Trophoblast cell (in vitro differentiated cells and primary cell): Measurements from ENCODE around the gene RIN2.
A peak's percentile ranks its signal among the peaks of the same experiment; 100 is the strongest.

Experiments used
- DNase-seq, 2 donors: peaks; one replicate each; pipeline ENCODE4 v3.0.0-alpha.2; 2016
- H2AFZ ChIP-seq: 2 replicates; pipeline ENCODE4 v1.6.1; 2013; ENCODE audit warnings: low read length, moderate library complexity, mild to moderate bottlenecking; ENCODE audit not compliant: insufficient read depth, poor library complexity
- H2AK5ac ChIP-seq: 2 replicates; pipeline ENCODE4 v1.6.1; 2013; ENCODE audit warnings: mild to moderate bottlenecking, low read length
- H2BK120ac ChIP-seq: 2 replicates; pipeline ENCODE4 v1.6.1; 2013; ENCODE audit warnings: low read length, mild to moderate bottlenecking, moderate library complexity; ENCODE audit not compliant: insufficient read depth, poor library complexity
- H2BK12ac ChIP-seq: 2 replicates; pipeline ENCODE4 v1.6.1; 2013; ENCODE audit warnings: mild to moderate bottlenecking, low read length, moderate library complexity
- H2BK5ac ChIP-seq: 2 replicates; pipeline ENCODE4 v1.6.1; 2013; ENCODE audit warnings: low read length, low read depth, moderate library complexity, mild to moderate bottlenecking; ENCODE audit not compliant: poor library complexity
- H3K14ac ChIP-seq: 2 replicates; pipeline ENCODE4 v1.6.1; 2013; ENCODE audit warnings: mild to moderate bottlenecking, low read length
- H3K18ac ChIP-seq: 2 replicates; pipeline ENCODE4 v1.6.1; 2013; ENCODE audit warnings: mild to moderate bottlenecking, low read length
- H3K23ac ChIP-seq: 2 replicates; pipeline ENCODE4 v1.6.1; 2013; ENCODE audit warnings: low read length
- H3K27ac ChIP-seq: 2 replicates; pipeline ENCODE4 v1.5.1; 2013; ENCODE audit warnings: low read depth, mild to moderate bottlenecking, inconsistent platforms, low read length, moderate library complexity
- H3K27me3 ChIP-seq: 2 replicates; pipeline ENCODE4 v1.6.1; 2013; ENCODE audit warnings: inconsistent platforms, mild to moderate bottlenecking, low read length, moderate library complexity; ENCODE audit not compliant: insufficient read depth
- H3K36me3 ChIP-seq, 2 experiments: 1 replicate in 1 of 2; 2 replicates in 1 of 2; pipeline ENCODE4 v1.6.1; 2013; ENCODE audit warnings: low read length in 2 of 2, mild to moderate bottlenecking in 2 of 2, moderate library complexity in 1 of 2; ENCODE audit not compliant: insufficient read depth in 2 of 2, control insufficient read depth in 1 of 2
- H3K4ac ChIP-seq: 2 replicates; pipeline ENCODE4 v1.6.1; 2013; ENCODE audit warnings: low read depth, mild to moderate bottlenecking, low read length, moderate library complexity
- H3K4me1 ChIP-seq, 2 experiments: 1 replicate in 1 of 2; 2 replicates in 1 of 2; pipeline ENCODE4 v1.6.1; 2013; ENCODE audit warnings: low read length in 2 of 2, mild to moderate bottlenecking in 2 of 2, moderate library complexity in 1 of 2; ENCODE audit not compliant: insufficient read depth in 2 of 2, control insufficient read depth in 1 of 2
- H3K4me2 ChIP-seq: 2 replicates; pipeline ENCODE4 v1.6.1; 2013; ENCODE audit warnings: inconsistent platforms, mild to moderate bottlenecking, low read length, moderate library complexity
- H3K4me3 ChIP-seq: 2 replicates; pipeline ENCODE4 v1.5.1; 2013; ENCODE audit warnings: mild to moderate bottlenecking, low read depth, low read length, inconsistent platforms
- H3K79me1 ChIP-seq: one replicate; pipeline ENCODE4 v1.6.1; 2013; ENCODE audit warnings: low read length
- H3K79me2 ChIP-seq: 2 replicates; pipeline ENCODE4 v1.6.1; 2013; ENCODE audit warnings: low read length, mild to moderate bottlenecking; ENCODE audit not compliant: control insufficient read depth, insufficient read depth, poor library complexity
- H3K9ac ChIP-seq: 2 replicates; pipeline ENCODE4 v1.6.1; 2013; ENCODE audit warnings: mild to moderate bottlenecking, low read length
- H3K9me3 ChIP-seq: 2 replicates; pipeline ENCODE4 v1.6.1; 2013; ENCODE audit warnings: low read depth, mild to moderate bottlenecking, control low read depth, inconsistent platforms, low read length; ENCODE audit not compliant: insufficient read depth
- H4K12ac ChIP-seq: 2 replicates; pipeline ENCODE4 v1.6.1; 2013; ENCODE audit warnings: low read depth, mild to moderate bottlenecking, low read length, moderate library complexity
- H4K8ac ChIP-seq: 2 replicates; pipeline ENCODE4 v1.6.1; 2013; ENCODE audit warnings: low read depth, mild to moderate bottlenecking, low read length, moderate library complexity
- H4K91ac ChIP-seq: one replicate; pipeline ENCODE4 v1.6.1; 2013; ENCODE audit warnings: low read depth, mild to moderate bottlenecking, low read length, moderate library complexity
- WGBS: extraction: QIAGEN DNeasy Blood & Tissue Kit; methylation state at CpG from one replicate; pipeline ENCODE4 v1.1.7; 2013; ENCODE audit warnings: missing lambda C conversion rate; ENCODE audit not compliant: insufficient read length, insufficient coverage; ENCODE audit errors: extremely low coverage; 5-methylcytosine and 5-hydroxymethylcytosine counted together

Gene RIN2

DNA sequence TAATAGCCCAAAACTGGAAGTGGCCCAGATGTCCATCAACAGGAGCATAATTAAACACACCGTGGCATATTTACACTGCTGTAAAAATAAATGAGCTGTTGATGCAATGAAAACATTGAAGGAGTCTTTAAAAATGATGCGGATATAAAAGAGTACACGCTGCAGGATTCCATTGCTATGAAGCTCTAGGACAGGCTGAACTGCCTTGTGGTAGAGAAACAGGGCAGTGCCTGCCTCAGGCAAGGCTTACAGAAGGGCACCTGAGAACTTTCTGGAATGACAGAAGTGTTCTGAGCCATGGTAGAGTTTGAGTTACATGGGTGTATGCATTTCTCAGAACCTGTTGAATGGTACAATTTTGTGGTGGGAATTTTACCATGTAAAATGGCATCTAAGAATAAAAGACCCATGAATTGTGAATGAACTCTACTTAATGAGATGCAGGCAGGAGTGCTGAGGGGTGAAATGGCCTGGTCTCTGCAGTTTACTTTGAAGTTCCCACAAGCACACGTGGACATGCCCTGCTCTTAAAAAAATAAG is 45.3 kb upstream of the RIN2 start:
- Histone ChIP-seq H3K18ac (no peak overlapping the region), H3K4me3 (no peak overlapping the region), H3K23ac (no peak overlapping the region), H2BK12ac (no peak overlapping the region), H3K79me2 (no peaks in the 10 kb centered on the region), H4K91ac (no peak overlapping the region), H2AFZ (no peak overlapping the region), H3K27ac (no peak overlapping the region), H3K4me2 (no peak overlapping the region), H3K4ac (no peak overlapping the region), H3K79me1 (no peaks in the 10 kb centered on the region), H3K9me3 (peaks cover 16% of the 10 kb centered on the region), H3K9ac (no peak overlapping the region), H2BK120ac (no peak overlapping the region), H3K27me3 (no peaks in the 10 kb centered on the region), H3K36me3 (no peaks in the 10 kb centered on the region), H2BK5ac (no peak overlapping the region), H3K4me1 (peaks cover 0 to 5% of the 10 kb centered on the region in 2 experiments), H2AK5ac (no peak overlapping the region), H3K14ac (no peak overlapping the region), H4K12ac (no peak overlapping the region), H4K8ac (no peak overlapping the region)
- peak in 1 of 2 donors; percentile 42 for DNase-seq
- WGBS, result no CpG with 5 or more reads among the region's 4 CpGs

DNA sequence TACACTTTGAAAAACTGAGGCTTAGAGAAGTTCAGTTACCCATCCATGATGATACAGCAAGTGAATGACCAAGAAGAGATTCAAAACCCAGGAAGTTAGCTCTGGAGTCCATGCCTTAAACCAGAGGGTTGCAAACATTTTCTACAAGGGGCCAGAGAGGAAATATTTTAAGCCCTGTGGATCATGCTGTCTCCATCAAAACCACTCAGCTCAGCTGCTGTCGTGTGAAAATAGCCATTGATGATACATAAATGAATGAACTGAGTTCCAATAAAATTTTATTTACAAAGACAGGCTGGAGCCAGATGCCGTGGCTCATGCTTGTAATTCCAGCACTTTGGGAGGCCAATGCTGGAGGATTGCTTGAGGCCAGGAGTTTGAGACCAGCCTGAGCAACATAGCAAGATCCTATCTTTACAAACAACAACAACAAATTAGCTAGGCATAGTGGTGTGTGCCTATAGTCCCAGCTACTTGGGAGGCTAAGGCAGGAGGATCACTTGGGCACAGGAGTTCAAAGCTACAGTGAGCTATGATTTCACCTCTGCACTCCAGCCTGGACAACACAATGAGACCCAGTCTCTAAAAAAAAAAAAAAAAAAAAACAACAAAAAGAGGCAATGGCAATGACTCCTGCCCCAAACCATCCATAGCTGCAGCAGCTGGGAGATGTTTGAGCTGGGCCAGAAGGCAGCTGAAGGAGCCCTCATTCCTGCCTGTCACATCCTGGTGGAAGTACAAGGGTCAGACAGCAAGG is 44.1 kb upstream of the RIN2 start:
- H3K9me3 ChIP-seq, result peaks cover 16% of the 10 kb centered on the region

DNA sequence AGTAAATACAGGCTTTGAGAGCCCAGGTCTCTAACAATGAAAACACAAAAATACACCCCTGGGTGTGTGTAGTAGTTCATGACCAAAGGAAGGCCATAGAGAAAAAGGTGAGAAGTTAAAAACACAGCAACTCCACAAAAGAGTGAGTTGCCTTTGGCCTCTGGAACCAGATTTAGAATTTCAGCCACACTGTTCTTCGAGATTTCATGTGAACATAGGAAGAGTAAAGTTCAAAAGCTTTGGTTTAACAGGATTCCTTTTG is 43.5 kb upstream of the RIN2 start:
- Histone ChIP-seq H2AK5ac (no peak overlapping the region), H2BK5ac (no peak overlapping the region), H3K36me3 (no peaks in the 10 kb centered on the region), H3K9me3 (peaks cover 16% of the 10 kb centered on the region), H4K91ac (no peak overlapping the region), H3K79me1 (no peaks in the 10 kb centered on the region), H3K79me2 (no peaks in the 10 kb centered on the region), H3K23ac (no peak overlapping the region), H2AFZ (no peak overlapping the region), H3K27ac (peak overlapping the region; percentile 60), H3K18ac (no peak overlapping the region), H4K12ac (no peak overlapping the region), H4K8ac (no peak overlapping the region), H3K14ac (no peak overlapping the region), H2BK12ac (no peak overlapping the region), H3K4me1 (peaks cover 0 to 5% of the 10 kb centered on the region in 2 experiments), H2BK120ac (no peak overlapping the region), H3K4ac (no peak overlapping the region), H3K27me3 (no peaks in the 10 kb centered on the region), H3K9ac (no peak overlapping the region), H3K4me2 (no peak overlapping the region), H3K4me3 (no peak overlapping the region)
- WGBS, result no CpG with 5 or more reads among the region's 1 CpG
- peak in 1 of 2 donors; percentile 69 for DNase-seq

More for the DNA sequence above, 44.1 kb upstream of the RIN2 start:
- Histone ChIP-seq H3K23ac (no peak overlapping the region), H3K79me1 (no peaks in the 10 kb centered on the region), H2BK5ac (no peak overlapping the region), H2AFZ (no peak overlapping the region), H4K12ac (no peak overlapping the region), H3K27ac (peak overlapping the region; percentile 60), H3K79me2 (no peaks in the 10 kb centered on the region), H4K91ac (no peak overlapping the region), H4K8ac (peak overlapping the region; percentile 30), H3K4me1 (peaks cover 0 to 5% of the 10 kb centered on the region in 2 experiments), H3K36me3 (no peaks in the 10 kb centered on the region), H3K9ac (no peak overlapping the region), H3K4ac (no peak overlapping the region), H3K18ac (no peak overlapping the region), H3K4me2 (no peak overlapping the region), H3K4me3 (no peak overlapping the region), H3K14ac (no peak overlapping the region), H2BK12ac (no peak overlapping the region), H2BK120ac (no peak overlapping the region), H2AK5ac (no peak overlapping the region), H3K27me3 (no peaks in the 10 kb centered on the region)
- no CpG with 5 or more reads among the region's 2 CpGs for WGBS
- DNase-seq, result peak; percentile 77 to 86

DNA sequence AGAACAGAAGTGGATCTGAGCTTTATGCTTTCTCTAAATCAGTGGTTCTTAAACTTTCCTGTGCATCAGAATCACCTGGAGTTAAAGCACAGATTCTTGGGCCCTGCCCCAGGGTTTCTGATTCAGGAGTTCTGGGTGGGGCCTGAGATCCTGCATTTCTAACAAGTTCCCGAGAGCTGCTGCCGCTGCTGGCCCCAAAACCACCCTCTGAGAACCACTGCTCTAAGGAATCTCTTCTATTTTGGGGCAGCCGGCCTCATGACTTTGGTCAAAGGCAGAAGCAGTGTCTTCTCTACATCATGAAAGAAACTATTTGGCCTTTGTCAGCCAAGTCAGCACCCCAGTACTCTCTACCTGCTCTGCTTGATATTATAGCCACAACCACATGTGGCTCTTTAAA is 42.1 kb upstream of the RIN2 start:
- WGBS, result no CpG with 5 or more reads among the region's 3 CpGs
- H3K9ac ChIP-seq, result no peak overlapping the region
- no peaks in the 10 kb centered on the region for H3K79me2 ChIP-seq
- H3K27me3 ChIP-seq, result no peaks in the 10 kb centered on the region
- DNase-seq, result no peak
- no peak overlapping the region for H2BK5ac ChIP-seq
- no peak overlapping the region for H4K8ac ChIP-seq
- H3K23ac ChIP-seq, result no peak overlapping the region
- no peak overlapping the region for H4K12ac ChIP-seq
- H3K27ac ChIP-seq, result no peak overlapping the region
- H3K4me1 ChIP-seq, result peaks cover 0 to 5% of the 10 kb centered on the region in 2 experiments
- no peaks in the 10 kb centered on the region for H3K79me1 ChIP-seq
- H3K36me3 ChIP-seq, result no peaks in the 10 kb centered on the region
- no peak overlapping the region for H3K14ac ChIP-seq
- H3K18ac ChIP-seq, result no peak overlapping the region
- no peak overlapping the region for H2BK120ac ChIP-seq
- no peak overlapping the region for H2AFZ ChIP-seq
- no peak overlapping the region for H4K91ac ChIP-seq
- H3K4ac ChIP-seq, result no peak overlapping the region
- H2BK12ac ChIP-seq, result no peak overlapping the region
- peaks cover 15% of the 10 kb centered on the region for H3K9me3 ChIP-seq
- no peak overlapping the region for H3K4me2 ChIP-seq
- H2AK5ac ChIP-seq, result no peak overlapping the region
- H3K4me3 ChIP-seq, result no peak overlapping the region
